HG02571 (cell line): ENCODE results near the gene FCAMR.
A peak's percentile ranks its signal among the peaks of the same experiment; 100 is the strongest.

Experiments used
- ATAC-seq: cut with Tn5 transposase; IDR thresholded peaks from one replicate; pipeline ENCODE4 v1.9.1; 2021; ENCODE audit warnings: mild to moderate bottlenecking, moderate library complexity; ENCODE audit not compliant: unreplicated experiment

The FCAMR gene

DNA sequence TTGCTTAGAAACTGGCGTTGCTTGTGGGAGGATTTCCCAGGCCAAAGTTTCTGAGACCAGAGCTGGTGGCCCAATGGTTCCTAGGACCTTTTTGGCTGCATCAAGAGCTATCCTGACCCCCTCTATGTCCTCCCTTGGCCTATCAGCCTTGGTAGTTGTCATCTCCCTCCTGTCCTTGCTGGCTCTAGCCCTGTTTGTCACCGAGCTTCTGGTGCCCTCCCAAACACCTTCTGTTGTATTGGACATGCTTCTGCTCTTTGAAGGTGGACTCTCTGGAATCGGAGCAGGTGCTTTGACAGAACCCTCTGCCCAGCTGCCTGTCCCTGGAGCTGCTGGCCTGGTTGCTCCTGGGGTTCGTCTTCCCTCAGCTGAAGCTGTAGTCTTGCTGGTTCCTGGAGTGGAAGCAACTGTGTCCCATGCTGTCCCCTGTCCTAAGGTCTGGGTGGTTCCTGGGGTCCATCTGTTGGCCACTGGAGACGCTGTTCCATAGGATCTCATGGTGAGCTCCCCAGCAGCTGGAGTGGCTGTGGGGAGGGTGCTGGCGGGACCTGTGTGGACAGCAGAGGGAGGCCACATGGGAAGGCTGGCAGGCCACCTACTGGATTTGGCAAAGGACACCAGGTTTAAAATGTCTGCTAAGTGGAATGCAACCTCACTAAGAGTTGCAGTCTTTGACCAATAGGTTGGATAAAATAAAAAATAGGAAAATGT is 9.4 kb downstream of the FCAMR start:
- ATAC-seq: no peak

DNA sequence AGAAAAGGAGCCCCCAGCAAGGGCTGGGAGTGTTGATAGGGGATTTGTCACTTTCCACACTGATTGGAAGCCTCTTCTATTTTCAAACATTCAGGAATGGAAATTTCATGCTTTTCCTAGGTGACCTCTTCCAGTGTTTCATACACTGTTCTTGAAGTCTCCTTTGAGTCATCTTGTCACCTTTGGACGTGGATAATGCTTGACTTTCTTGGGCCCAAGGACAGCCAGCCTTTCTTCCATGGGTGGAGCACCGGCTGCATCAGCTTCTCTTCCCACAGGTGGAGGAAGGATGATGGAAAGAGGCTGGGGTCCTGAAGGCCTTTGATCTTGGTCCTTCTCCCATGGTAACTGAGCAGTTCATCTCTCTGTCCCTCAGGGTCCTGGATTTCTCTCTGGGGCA is 12.1 kb downstream of the FCAMR start:
- ATAC-seq: no peak

DNA sequence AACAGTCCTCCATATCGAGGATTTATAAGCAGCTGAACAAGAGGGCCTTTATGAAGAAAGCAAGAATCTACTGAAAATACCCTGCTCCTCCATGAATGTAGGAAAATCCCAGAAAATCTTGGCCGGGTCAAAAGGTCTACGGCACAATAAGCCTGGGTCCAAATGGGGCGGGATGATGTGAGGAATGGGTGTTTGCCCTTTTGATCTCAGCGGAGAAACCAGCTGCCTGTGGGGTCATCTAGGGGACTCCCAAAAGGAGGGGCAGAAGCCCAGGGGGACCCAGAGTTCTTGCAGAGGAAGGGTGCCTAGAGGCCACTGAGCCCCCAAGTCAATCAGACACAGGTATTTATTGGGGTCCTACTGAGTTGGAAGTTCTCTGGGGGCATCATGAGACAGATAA is 12.6 kb downstream of the FCAMR start:
- no peak for ATAC-seq

DNA sequence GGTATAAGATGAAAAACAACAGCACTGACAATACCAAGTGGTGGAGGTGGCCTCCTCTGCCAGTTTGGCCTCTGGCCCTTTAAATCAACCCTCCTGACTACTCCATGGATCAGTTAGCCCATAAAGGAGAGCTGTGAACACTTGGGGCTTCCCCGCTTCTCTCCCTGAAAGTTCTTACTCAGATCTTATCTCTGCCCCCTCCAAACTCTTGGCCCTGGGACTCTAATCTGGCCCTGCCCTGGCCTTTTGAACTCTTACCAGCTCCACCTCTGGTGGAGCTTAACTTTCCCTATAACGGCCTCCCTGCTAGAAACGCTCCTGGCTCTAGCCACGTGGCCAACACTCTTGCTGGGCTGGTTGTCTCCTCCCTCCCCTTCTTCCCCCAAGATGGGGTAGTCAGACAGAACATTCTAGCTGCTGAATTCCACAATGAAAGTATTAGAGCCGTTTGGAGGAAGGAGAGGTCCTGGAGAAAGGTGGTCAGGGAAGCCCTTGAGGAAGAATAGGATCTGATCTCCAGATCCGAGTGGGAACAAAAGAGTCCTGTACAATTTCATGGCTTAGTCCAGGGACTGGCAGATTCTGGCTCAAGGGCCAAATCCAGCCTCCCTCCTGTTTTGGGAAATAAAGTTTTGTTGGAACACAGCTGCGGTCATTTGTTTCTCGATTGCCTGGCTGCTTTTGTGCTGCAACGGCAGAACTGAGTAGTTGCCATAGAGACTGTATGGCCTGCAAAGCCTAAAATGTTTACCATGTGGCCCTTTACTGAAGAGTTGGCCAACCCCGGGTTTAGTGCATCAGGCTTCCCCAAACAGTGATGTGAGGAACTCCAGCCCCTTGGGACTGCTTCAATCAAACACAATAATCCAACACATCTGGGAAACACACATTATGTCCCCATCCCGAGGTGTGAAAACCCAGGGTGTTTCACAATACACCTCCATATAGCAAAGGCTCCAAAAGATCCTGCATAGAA is 14.5 kb downstream of the FCAMR start:
- peak; percentile 53 for ATAC-seq

DNA sequence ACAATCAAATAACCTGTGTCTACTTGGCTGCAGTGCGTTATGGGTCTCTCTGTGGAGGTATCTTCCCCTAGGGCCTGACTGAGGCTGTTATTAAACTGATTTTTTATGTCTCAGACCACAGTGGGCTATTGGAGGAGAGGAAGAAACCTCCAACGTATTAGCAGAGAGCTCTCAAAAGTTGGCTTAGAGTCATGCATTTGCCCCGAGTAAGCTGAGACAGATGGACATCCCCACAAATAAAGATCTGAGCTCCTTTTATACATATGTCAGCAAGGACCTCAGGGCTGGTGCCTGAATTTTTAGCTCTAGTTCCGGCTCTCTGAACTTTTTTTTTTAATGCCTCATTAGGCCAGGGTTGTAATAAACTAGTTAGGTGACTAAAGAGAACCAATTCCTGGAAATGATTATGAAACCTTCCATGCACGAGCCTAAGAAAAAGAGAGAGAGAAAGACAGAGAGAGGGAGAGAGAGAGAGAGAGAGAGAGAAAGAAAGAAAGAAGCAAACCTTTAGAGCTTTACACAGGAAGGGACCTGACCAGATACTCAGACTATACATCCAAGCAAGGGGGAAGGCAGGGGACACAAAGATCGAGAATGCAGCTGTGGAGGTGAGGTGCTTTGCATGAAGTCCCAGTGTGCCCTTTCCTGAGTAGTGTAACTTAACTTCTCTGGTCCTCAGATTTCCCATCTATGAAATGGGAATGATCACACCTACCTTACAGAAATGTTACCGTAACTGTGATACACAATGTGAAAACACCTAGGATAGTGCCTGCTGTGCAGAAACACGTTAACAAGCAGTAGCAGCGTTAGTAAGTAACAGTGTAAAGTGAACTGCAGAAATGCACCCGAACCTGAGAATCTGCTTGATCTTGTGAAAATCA is 15.6 kb downstream of the FCAMR start:
- no peak for ATAC-seq

DNA sequence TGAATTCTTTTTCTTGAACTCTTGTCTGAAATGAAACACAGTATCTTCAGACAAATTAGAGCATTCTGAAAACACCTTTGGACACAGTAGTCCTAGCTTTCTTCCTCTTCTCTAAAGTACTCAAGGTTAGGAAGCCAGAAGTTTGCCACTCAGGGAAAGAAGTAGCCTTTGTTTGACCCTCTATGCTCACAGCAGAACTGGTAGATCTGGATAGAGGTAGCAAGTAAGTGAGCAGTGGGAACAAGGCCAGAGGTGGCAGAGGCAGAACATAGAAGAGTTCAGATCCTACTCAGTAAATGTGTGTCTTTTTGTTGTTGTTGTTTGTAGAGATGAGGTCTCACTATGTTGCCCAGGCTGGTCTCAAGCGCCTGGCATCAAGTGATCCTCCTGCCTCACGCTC is 16.6 kb downstream of the FCAMR start:
- ATAC-seq: no peak

DNA sequence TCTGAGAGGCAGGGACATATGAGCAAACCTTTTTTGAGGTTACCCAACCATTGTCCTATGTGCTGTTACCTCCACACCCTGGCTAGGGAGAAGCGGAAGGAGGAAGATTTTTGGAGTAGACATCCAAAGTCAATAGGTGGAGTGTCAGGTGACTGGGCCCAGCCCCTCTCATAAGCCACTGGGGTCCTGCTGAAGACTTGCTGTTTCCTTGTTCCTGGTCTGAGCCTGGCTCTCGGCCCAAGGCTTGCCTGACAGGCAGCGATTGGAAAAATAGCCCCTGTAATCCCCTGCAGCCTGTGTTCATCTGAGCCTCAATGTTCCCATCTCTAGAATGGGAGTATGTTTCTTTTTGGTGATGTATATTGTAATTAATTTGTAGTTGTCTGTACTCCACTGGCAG is 17.1 kb downstream of the FCAMR start:
- no peak for ATAC-seq

DNA sequence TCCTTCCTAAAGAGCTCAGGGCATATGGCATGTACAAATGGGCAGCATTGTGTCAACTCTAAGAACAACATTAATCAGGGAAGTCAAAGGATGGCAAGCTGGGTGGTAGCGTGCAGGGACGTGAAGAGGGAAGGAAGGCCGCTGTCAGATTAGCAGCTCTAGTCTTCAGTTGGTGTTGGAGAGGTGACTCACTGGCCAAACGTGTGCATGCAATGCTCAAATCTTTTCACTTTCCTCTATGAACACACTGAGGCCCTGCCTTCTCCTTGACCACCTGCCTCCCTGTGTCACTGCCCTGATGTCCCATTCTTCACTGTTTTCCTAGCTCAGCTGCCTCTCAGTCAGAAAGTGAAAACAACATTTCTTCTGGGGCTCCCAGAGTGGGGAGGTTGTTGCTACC is 18.1 kb downstream of the FCAMR start:
- ATAC-seq: no peak

DNA sequence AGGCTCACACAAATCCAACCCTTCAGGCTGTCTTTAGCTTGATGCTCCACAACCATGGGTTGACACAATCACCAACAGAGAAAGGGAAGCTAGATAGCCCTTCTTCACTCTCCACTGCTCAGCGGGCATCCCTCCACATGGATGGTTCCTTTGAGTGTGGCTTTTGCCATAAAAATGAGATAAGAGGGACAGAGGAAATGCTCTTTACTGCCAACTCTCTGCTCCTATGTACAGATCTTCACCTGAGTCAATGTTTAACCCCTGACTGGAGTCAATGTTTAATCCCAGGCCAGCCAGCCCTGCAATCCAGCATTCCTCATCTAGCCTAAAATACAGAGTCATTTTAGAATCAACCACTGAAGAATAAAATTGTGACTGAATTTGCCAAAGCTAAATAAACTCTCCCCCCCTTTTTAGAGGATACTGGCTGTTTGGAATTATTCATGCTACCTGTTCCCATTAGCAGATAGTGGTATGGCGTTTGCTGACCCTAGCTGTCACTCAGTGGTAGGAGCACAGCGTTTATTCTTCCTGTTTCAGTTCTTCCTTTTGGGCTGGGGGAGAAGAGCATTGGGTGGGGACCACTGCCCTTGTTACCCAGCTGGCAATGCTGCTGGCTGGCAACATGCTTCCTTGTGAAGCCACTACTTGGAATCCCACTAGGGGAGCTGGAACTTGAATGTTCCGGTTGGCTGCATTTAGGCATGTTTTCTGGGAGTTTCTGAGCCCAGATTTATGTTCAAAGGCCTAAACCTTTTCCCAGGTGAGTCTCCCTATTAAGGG is 18.8 kb downstream of the FCAMR start:
- ATAC-seq: no peak

DNA sequence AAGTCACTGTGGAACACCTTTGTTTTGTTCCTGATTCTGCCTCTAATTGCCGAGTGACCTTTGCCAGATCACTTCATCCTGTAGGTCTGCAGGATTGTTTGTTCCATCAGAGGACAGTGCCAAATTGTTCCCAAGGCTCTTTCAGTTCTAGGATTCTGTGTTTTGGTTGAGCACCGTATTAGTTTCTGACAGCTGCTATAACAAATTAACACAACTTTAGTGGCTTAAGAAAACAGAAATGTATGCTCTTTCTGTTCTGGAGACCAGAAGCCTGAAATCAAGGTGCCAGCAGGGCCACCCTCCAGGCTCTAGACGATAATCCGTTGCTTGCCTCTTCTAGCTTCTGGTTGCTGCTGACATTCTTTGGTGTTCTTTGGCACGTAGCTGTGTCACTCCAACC is 20.6 kb downstream of the FCAMR start:
- no peak for ATAC-seq

DNA sequence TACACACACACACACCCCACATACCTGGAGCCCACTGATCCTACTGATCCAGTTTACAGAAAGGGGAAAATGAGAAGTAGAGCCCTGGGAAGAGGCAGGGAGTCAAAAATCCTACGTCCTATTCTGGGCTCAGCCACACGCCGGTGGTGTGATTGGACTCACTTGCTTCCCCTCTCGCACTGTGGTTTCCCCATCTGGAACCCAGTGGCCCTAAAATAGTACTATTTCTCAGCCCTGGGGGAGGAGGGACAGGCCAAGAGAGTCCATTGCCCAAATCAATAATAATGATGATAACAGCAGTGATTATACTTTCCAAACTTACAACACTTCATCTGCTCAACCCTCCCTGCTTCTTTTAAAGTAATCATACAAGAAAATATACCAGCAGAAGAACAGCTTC is 21.1 kb downstream of the FCAMR start:
- no peak for ATAC-seq

DNA sequence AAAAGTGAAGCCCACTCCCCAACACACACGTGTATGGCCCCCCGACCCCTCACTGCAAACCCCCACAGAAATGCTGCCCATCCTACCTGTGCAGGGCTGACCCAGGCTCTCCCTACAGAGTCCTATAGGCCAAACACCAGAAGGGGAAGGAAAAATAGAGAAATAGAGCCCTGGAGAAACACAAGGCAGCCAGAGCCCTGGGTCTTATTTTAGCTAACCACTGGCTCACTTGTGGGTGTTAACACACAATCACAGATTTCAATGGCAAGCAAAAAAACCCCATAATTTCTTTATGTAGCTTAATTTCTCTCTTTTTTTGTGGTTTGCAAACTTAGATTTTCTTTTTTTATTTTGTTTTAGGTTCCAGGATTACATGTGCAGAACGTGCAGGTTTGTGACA is 23.0 kb downstream of the FCAMR start:
- ATAC-seq: no peak

DNA sequence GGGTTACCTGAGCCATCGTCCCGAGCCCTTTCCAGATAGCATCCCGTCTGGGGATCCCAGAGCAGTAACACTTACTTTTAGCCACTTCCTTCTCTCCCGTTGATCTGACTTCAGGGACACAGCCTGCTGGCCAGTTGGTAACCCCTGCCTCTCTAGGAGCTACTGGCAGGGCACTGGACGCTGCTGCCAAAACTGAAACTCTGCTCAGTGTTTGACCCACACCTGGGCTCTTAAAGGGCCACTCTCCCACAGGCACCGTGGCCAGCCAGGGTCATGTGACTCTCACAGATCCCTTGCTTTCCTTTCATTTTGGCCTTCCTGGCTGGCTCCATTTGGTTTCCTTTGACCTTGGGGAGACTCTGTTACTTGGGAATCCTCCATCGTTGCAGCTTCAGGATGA is 24.0 kb downstream of the FCAMR start, which contains the start of gene PIGR:
Gene PIGR (minus strand): TSS at position 206 of the 400 bp plus-strand sequence. CDS start 5,935 bp downstream, outside the sequence.
- ATAC-seq: no peak

DNA sequence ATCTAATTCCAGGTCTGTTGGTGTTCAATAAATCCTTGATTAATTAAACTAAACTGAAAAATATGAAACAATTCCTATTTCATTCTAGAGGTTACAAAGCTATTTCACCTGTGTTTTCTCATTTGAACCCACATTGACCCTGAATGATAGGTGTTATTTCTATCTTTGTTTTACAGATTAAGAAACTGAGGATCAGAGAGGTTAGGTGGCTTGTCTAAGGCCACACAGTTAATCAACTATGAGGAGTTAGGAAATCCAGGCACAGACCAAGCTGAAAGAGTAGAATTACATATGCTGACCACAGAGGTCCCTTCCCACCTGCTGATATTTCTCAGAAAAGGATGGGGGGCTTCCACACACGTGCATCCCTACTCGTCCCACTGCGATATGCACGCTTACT is 24.5 kb downstream of the FCAMR start:
- no peak for ATAC-seq

DNA sequence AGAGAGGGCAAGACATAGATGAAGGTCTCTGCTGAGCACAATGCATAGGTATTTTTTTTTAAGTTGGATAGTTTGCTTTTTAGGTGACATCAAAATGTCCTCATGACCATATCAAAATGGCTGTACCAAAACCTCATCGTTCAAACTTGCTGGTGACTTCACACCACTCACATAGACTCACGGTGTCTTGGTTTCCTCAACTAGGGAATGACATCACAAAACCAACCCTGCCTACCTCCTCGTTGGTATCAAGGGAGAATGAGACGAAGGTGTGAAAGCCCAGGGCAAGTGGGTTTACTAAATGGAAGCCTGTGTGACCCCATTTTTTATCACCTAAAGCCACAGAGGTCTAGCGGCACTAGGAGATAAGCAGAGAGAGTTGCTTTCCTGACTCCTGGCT is 25.6 kb downstream of the FCAMR start:
- ATAC-seq: no peak

DNA sequence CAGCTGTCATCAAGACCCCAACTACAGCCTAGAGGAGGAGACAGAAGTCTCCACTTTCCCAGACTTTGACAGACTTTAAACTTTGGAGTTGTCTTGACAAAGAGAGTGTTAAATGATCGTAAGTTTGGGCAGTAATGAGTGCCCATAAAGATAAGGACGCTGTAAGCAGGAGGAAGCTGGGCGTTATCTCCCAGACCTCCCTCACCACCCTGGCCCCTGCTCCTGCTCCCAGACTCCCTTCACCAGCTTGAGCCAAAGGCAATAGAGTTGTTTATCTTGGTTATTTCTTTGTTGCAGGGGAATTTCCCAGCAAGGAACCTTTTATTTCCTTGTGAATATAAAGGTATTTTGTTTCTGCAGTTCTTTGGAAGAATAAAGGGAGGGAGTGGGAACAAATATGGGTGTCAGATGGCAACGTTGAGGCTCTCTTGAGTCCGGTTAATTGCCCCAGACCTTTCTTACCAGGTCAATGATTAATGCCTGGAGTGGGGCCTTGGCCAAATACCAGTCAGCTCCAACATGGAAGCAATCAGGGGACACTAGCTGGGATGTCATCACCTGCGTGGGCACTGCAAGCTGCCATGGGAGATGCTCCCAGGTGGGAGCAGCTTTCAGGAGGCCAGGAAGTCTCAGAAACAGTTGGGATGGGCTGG is 28.4 kb downstream of the FCAMR start:
- ATAC-seq: no peak

DNA sequence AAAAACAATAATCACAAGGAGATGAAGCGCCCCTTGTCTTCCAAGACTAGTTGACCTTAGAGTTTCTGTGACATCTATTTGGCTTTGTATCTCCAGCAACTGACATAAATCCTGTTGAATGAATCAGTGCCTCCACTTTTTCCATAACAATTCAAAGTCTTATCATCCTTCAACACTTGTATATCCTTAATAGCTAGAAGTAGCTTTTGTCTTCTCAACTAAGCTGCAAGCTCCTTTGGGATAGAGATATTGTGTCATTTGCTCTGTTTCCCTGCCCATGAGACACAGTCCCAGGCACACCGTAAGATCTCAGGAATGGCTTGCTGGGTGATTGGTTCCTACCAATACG is 29.7 kb downstream of the FCAMR start:
- ATAC-seq: no peak

DNA sequence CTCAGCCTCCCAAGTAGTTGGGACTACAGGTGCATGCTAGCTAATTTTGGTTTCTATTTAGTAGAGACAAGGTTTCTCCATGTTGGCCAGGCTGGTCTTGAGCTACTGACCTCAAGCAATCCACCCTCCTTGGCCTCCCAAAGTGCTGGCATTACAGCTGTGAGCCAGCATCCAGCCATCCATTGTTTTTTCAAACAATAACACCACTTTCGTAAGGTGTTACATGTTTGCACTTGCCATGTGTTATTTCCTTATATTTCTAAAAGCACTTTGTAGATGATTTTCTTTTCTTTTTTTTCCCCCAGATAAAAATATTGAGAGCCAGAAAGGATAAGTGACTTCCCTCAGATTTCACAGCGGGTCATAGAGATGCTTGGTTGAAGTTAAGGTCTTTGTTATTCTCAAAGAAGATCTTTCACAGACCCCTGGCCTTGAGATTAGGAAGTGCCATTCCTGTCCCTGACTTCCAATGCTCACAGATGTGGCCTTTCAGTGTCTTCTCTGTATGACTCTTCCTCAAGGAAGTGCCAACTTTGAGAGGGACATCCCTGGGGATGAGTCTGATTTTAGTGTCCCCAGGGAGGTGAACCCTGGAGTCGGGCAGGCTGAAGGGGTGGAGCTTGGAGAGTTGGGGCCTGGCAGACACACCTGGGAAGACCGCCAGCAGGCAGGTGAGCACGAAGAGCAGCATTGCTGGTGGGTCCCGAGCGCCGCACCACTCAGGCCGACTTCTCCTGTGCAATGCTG is 30.2 kb downstream of the FCAMR start:
- no peak for ATAC-seq

DNA sequence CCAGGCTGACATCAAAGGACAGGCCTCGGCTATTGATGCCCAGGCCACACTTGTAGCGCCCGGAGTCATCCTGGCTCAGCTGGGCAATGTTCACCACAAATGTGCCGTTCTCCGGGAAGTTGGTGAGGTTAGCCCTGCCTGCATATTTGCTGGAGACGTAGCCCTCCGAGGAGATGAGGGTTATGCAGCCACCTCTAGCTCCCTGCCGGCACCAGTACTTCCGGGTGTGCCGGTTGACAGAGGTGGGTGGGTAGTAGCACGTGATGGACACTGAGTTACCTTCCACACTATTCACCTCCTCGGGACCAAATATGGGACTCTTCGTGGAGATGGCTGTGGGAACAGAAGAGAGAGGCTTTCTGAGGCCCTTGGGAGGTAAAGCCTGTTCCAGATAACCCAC is 31.1 kb downstream of the FCAMR start:
- ATAC-seq: no peak
